ENCODE results near the gene PDGFB.

Gene PDGFB

DNA sequence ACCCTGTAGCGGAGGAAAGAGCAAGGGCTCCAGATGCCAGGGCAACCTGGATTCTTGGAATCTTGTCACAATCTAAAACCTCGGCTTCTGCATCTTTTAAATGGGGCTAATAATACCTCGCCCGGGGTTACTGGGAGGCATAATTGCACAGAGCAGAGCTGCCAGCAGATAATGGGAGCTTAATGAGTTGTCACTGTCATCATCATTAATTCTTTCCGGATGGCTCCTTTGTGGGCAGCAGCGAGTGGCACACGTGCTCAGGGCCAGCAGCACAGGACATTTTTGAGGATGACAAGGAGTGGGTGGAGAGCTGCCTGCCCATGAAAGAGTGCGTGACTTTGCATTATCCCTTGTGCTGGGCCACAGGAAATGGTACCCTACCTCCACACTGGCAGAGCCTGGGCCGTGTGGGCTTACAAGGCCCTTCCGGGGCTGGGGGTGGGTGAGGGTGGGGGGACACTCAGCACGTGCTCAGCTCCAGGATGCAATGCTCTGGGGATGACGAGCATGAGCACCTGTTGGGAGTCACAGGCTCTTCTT, 5.7 kb downstream of the PDGFB start:
- ChIA-PET CTCF (interaction anchor here (1.2 kb wide), 1 partner anchor 23 kb away, joined by 3 read pairs; no protein-coding TSS in a partner anchor), POLR2A (interaction anchor here (0.7 to 1.5 kb wide), 2 partner anchors 9 to 80 kb away, joined by 3 to 6 read pairs; partner anchors contain the start of gene RPL3)
- DNase-seq (ENCODE audit: extremely low spot score), result no peak
- TF ChIP-seq LEF1 (IDR thresholded peaks at IDR 0.05; ENCODE audit: borderline replicate concordance) (no peak), FOXM1 (IDR thresholded peaks at IDR 0.05; ENCODE audit: borderline replicate concordance) (no peak), FOXK2 (IDR thresholded peaks at IDR 0.05) (no peak), ARNT (IDR thresholded peaks at IDR 0.05) (no peak), SUZ12 (IDR thresholded peaks at IDR 0.05) (no peak), L3MBTL2 (conservative IDR thresholded peaks at IDR 0.05) (no peak), NFRKB (IDR thresholded peaks at IDR 0.05) (no peak), TARDBP (IDR thresholded peaks at IDR 0.05) (no peak), ELF4 (IDR thresholded peaks at IDR 0.05) (no peak)

DNA sequence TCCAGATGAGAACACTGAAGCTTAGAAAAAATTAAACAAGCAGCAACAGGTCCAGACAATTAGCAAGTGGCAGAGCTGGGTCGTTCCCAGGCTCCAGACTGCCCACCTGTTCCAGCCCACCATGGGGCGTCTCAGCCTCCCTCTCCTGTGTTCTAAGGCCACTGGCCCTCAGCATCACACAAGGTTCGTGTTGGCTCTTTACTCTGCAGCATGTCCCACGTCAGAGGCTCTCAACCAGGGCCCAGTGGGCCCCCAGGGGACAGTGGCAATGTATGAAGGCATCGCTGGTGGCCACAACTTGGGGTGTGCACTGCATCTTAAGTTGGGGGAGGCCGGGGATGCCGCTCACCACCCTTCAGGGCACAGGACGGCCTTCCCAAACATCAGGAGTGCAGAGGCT, 6.2 kb downstream of the PDGFB start:
- ChIA-PET CTCF (interaction anchor here (1.2 kb wide), 1 partner anchor 23 kb away, joined by 3 read pairs; no protein-coding TSS in a partner anchor), POLR2A (interaction anchor here (1.5 kb wide), 1 partner anchor 81 kb away, joined by 6 read pairs; the partner anchor contains the start of gene RPL3)
- TF ChIP-seq ZNF384 (IDR thresholded peaks at IDR 0.05) (no peak), LEF1 (IDR thresholded peaks at IDR 0.05; ENCODE audit: borderline replicate concordance) (no peak), ELF4 (IDR thresholded peaks at IDR 0.05) (no peak), CTBP1 (IDR thresholded peaks at IDR 0.05; ENCODE audit: borderline replicate concordance) (no peak), FOXM1 (IDR thresholded peaks at IDR 0.05; ENCODE audit: borderline replicate concordance) (no peak), FOXA1 (IDR thresholded peaks at IDR 0.05) (no peak), FOXK2 (IDR thresholded peaks at IDR 0.05) (no peak), HDGF (IDR thresholded peaks at IDR 0.05; ENCODE audit: borderline replicate concordance) (no peak)
- TF ChIP-seq, protein P1, sequence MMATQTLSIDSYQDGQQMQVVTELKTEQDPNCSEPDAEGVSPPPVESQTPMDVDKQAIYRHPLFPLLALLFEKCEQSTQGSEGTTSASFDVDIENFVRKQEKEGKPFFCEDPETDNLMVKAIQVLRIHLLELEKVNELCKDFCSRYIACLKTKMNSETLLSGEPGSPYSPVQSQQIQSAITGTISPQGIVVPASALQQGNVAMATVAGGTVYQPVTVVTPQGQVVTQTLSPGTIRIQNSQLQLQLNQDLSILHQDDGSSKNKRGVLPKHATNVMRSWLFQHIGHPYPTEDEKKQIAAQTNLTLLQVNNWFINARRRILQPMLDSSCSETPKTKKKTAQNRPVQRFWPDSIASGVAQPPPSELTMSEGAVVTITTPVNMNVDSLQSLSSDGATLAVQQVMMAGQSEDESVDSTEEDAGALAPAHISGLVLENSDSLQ (IDR thresholded peaks at IDR 0.05), result no peak
- DNase-seq (ENCODE audit: extremely low spot score), result no peak

DNA sequence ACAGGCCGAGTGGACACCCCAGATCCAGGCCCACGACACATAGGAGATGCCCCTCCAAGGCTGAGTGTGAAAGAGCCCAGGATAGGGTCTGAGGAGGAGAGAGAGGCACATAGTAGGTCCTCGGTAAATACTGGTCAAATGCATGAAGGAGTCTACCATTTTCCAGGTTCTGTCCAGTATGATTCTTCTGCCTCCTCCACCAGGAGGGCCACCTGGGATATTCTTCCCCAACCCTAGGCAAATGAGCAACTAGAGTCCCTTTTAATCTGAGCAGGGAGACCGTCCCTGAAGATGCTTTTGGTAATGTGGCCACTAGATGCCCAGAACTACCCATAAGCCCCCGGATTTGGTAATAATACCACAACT, 6.7 kb downstream of the PDGFB start:
- no peak for TF ChIP-seq LEF1 (IDR thresholded peaks at IDR 0.05; ENCODE audit: borderline replicate concordance)
- TF ChIP-seq SP1 (IDR thresholded peaks at IDR 0.05), result no peak
- no peak for TF ChIP-seq SUZ12 (IDR thresholded peaks at IDR 0.05)
- no peak for TF ChIP-seq ZNF384 (IDR thresholded peaks at IDR 0.05)
- POLR2A ChIA-PET, result no interaction called here
- no peak for DNase-seq (ENCODE audit: extremely low spot score)
- CTCF ChIA-PET, result interaction anchor here (1.2 kb wide), 1 partner anchor 22 kb away, joined by 3 read pairs; no protein-coding TSS in a partner anchor

DNA sequence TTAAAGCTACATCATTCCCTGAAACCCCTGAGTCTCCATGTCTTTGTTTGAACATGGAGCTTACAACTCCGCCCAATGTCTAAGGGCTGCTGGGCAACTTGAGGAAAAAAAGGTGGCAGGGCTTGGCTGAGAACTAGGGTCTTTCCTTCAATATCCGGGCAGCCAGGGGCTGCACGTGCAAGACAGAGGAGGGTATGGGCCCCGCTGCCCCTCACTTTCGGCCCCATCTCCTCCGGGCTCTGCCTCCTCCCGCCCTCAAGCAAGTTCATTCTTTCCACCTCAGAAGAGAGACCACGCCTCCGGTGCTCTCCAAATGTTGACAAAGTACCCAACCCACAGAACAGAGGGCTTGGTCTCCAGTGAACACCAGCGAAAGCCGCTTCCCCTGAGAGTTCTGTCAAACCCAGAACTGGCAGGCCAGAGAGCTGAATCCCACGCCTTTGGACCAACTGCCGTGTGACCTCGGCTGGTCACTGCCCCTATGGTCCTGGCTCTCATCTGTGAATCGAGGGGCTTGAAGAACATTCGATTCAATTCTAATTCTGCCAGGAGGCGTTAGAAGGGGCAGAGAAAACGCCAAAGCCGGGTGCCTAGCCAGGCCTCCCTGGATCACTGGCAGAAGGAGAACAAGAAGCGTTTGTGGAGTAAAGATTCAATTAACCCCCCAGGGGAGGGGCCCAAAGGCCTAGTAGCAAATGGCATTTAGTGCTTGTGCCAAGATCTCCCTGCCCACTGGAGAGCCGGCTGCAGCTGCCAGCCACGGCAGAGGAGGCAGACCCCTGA, 7.3 kb downstream of the PDGFB start:
- POLR2A ChIA-PET, result interaction anchor here (2.3 kb wide), 1 partner anchor 82 kb away, joined by 15 read pairs; the partner anchor contains the start of gene RPL3
- TF ChIP-seq FOXA1 (IDR thresholded peaks at IDR 0.05) (no peak), TARDBP (IDR thresholded peaks at IDR 0.05) (no peak), ARNT (IDR thresholded peaks at IDR 0.05) (no peak), FOXM1 (IDR thresholded peaks at IDR 0.05; ENCODE audit: borderline replicate concordance) (no peak), SUZ12 (IDR thresholded peaks at IDR 0.05) (no peak), HDGF (IDR thresholded peaks at IDR 0.05; ENCODE audit: borderline replicate concordance) (no peak), L3MBTL2 (conservative IDR thresholded peaks at IDR 0.05) (no peak), LEF1 (IDR thresholded peaks at IDR 0.05; ENCODE audit: borderline replicate concordance) (no peak), ELF4 (IDR thresholded peaks at IDR 0.05) (no peak), FOXK2 (IDR thresholded peaks at IDR 0.05) (no peak), CTBP1 (IDR thresholded peaks at IDR 0.05; ENCODE audit: borderline replicate concordance) (no peak)
- TF ChIP-seq, protein P1 (IDR thresholded peaks at IDR 0.05), result no peak
- no peak for DNase-seq (ENCODE audit: extremely low spot score)
- CTCF ChIA-PET, result interaction anchor here (1.2 kb wide), 1 partner anchor 22 kb away, joined by 3 read pairs; no protein-coding TSS in a partner anchor

DNA sequence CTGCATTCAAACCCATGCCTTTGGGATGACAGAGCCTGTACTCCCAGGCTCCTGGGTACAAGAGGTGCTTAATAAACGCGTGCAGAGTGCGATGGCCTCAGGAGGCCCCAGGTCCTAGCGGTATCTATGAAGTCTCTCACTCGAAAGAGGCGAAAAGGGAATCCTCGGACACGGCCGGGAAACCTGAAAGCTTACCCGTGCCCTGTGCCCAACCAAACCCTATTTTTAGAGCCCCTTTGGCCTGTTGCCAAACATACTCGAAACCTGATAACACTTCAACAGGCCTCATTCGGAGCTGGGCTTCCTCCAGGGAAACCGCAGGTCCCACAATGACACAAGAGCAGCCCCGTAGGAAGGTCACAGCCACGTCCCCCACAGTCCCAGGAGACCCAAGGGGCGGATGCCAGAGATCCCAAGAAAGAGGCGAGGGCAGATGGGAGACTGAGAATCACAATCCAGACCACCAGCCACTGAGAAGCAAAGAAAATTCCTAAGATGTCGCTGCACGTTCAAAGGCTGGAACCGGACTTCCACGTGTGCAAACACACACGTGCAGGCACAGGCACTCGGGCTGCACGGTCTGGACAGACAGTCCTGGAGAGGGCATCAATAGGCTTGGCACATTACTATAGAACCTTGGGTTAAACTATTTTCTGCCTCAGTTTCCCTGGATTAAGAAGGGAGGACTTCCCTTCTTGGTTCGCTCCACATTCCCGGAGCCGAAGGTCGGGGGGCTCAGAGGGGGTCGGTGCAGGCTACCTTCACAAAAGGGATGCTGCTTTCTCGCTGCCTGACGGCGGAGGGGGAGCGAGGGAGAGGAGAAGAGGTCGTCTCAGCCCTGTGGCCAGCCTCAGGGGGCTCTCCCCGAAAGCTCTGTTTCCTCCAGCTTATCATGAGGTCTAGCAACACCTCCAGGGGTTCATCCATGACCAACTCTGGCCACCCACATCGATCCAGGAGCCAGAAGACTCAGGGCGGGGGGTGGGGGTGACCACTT, 8.2 kb downstream of the PDGFB start:
- TF ChIP-seq HDGF (IDR thresholded peaks at IDR 0.05; ENCODE audit: borderline replicate concordance), result no peak
- TF ChIP-seq BHLHE40 (IDR thresholded peaks at IDR 0.05; ENCODE audit: borderline replicate concordance), result no peak
- no peak for TF ChIP-seq SP1 (IDR thresholded peaks at IDR 0.05)
- TF ChIP-seq NFRKB (IDR thresholded peaks at IDR 0.05), result no peak
- no peak for TF ChIP-seq L3MBTL2 (conservative IDR thresholded peaks at IDR 0.05)
- TF ChIP-seq ARNT (IDR thresholded peaks at IDR 0.05), result no peak
- TF ChIP-seq, protein P1 (IDR thresholded peaks at IDR 0.05), result no peak
- TF ChIP-seq LEF1 (IDR thresholded peaks at IDR 0.05; ENCODE audit: borderline replicate concordance), result no peak
- no peak for TF ChIP-seq FOXM1 (IDR thresholded peaks at IDR 0.05; ENCODE audit: borderline replicate concordance)
- TF ChIP-seq ELF4 (IDR thresholded peaks at IDR 0.05), result no peak
- TF ChIP-seq CTBP1 (IDR thresholded peaks at IDR 0.05; ENCODE audit: borderline replicate concordance), result no peak
- no peak for TF ChIP-seq SUZ12 (IDR thresholded peaks at IDR 0.05)
- TF ChIP-seq ZNF384 (IDR thresholded peaks at IDR 0.05), result no peak
- DNase-seq (ENCODE audit: extremely low spot score), result no peak
- POLR2A ChIA-PET, result interaction anchor here (1.4 to 2.3 kb wide), 2 partner anchors 81 to 83 kb away, joined by 4 to 15 read pairs; partner anchors contain the start of gene RPL3
- CTCF ChIA-PET, result interaction anchor here (1.1 kb wide), 1 partner anchor 21 kb away, joined by 5 read pairs; no protein-coding TSS in a partner anchor
